HCT116 (cell line): ENCODE data around the gene RPL11. TPM values are rescaled to one million over a fixed set of nuclear protein-coding genes. Genes with fewer than 3 reads are reported as not detected.

ENCODE experiments used
- ATAC-seq: fragments of 200-7000 bp; cut with Tn5 transposase; 2 replicates; pipeline ENCODE4 v1.9.1; 2020; ENCODE audit warnings: mild to moderate bottlenecking, moderate library complexity
- BruUV-seq: library from RNA; stranded (reverse); fragments of 400-500 nt; replicated peaks from 2 replicates; lab custom pipeline; 2021; lab: Mats Ljungman, UMichigan
- CTCF ChIA-PET: fragments of 300-600 bp; sonication (Branson Sonifier 250); formaldehyde crosslinking; loops from one replicate; lab custom pipeline; 2021; ENCODE audit warnings: antibody characterized with exemption; lab: Charles Lee
- POLR2A ChIA-PET: fragments of 300-600, 350-600 bp; sonication (Branson Sonifier 250); formaldehyde crosslinking; loops from one replicate; lab custom pipeline; 2021; ENCODE audit warnings: antibody characterized with exemption; lab: Charles Lee
- RAD21 ChIA-PET, 2 experiments: fragments of 300-600 bp; sonication (Branson Sonifier 250); formaldehyde crosslinking; loops; one replicate each; lab custom pipeline; 2023; ENCODE audit warnings: low total read pairs in 2 of 2; ENCODE audit not compliant: uncharacterized antibody in 2 of 2, unreplicated experiment in 2 of 2, low non-redundant PET in 1 of 2; lab: Charles Lee
- DNase-seq: peaks from one replicate; pipeline ENCODE4 v3.0.0-alpha.2; 2010; ENCODE audit warnings: low read depth, low spot score
- H2AFZ ChIP-seq: fragments of 200-600 bp; shearing (Covaris generic), sonication (generic); 2 replicates; pipeline ENCODE4 v1.6.1; 2017; ENCODE audit warnings: low read depth, mixed run types, mixed read lengths, antibody characterized with exemption, low read length; ENCODE audit not compliant: poor library complexity, severe bottlenecking
- H3K27ac ChIP-seq: 2 replicates; pipeline ENCODE4 v1.5.1; 2012; ENCODE audit warnings: low read depth, low read length
- H3K27me3 ChIP-seq: fragments of 200-600 bp; sonication (generic); 2 replicates; pipeline ENCODE4 v1.6.1; 2016; ENCODE audit warnings: mixed run types, low read length, mixed read lengths; ENCODE audit not compliant: insufficient read depth
- H3K36me3 ChIP-seq, 2 experiments: fragments of 200-500 bp in 1 of 2; fragments of 200-600 bp in 1 of 2; sonication (Bioruptor generic) in 1 of 2; sonication (generic) in 1 of 2; 2 replicates each; pipeline versions ENCODE4 v1.5.1 to v1.6.1; 2014 to 2016; ENCODE audit warnings: low read length in 2 of 2, inconsistent platforms in 1 of 2, mixed read lengths in 1 of 2, mixed run types in 1 of 2; ENCODE audit not compliant: insufficient read depth in 2 of 2, control insufficient read depth in 1 of 2
- H3K4me1 ChIP-seq, 2 experiments: fragments of 200-600 bp in 1 of 2; sonication (generic) in 1 of 2; 2 replicates each; pipeline versions ENCODE4 v1.5.1 to v1.6.1; 2012 to 2017; ENCODE audit warnings: low read length in 2 of 2, inconsistent platforms in 1 of 2, mild to moderate bottlenecking in 1 of 2, mixed read lengths in 1 of 2, mixed run types in 1 of 2, moderate library complexity in 1 of 2; ENCODE audit not compliant: insufficient read depth in 2 of 2, control insufficient read depth in 1 of 2
- H3K4me2 ChIP-seq: fragments of 200-600 bp; sonication (generic); 2 replicates; pipeline ENCODE4 v1.6.1; 2017; ENCODE audit warnings: mixed run types, low read length, mixed read lengths
- H3K4me3 ChIP-seq, 2 experiments: fragments of 200-600 bp in 1 of 2; sonication (generic) in 1 of 2; replicated peaks in 1 of 2; 2 replicates each; pipeline ENCODE4 v1.5.1; 2011 to 2016; ENCODE audit warnings: low read length in 2 of 2, control low read depth in 1 of 2, low read depth in 1 of 2, mild to moderate bottlenecking in 1 of 2, mixed read lengths in 1 of 2, mixed run types in 1 of 2
- H3K79me2 ChIP-seq: fragments of 200-600 bp; sonication (generic); 2 replicates; pipeline ENCODE4 v1.6.1; 2017; ENCODE audit warnings: mild to moderate bottlenecking, mixed run types, low read length, moderate library complexity, mixed read lengths; ENCODE audit not compliant: insufficient read depth
- H3K9ac ChIP-seq: fragments of 200-600 bp; sonication (generic); 2 replicates; pipeline ENCODE4 v1.6.1; 2016; ENCODE audit warnings: low read length, mixed read lengths
- H3K9me2 ChIP-seq: fragments of 200-600 bp; sonication (generic), shearing (Covaris generic); 2 replicates; pipeline ENCODE4 v1.6.1; 2017; ENCODE audit warnings: mixed run types, mild to moderate bottlenecking, moderate library complexity; ENCODE audit not compliant: insufficient read depth
- H3K9me3 ChIP-seq, 2 experiments: fragments of 200-500 bp in 1 of 2; fragments of 200-600 bp in 1 of 2; sonication (Bioruptor generic) in 1 of 2; sonication (generic) in 1 of 2; 2 replicates each; pipeline ENCODE4 v1.6.1; 2014 to 2017; ENCODE audit warnings: low read length in 2 of 2, mixed read lengths in 2 of 2, inconsistent platforms in 1 of 2, low read depth in 1 of 2, mild to moderate bottlenecking in 1 of 2, mixed run types in 1 of 2, moderate library complexity in 1 of 2; ENCODE audit not compliant: control insufficient read depth in 1 of 2, insufficient read depth in 1 of 2
- H4K20me1 ChIP-seq: fragments of 200-600 bp; sonication (generic), shearing (Covaris generic); 2 replicates; pipeline ENCODE4 v1.6.1; 2017; ENCODE audit warnings: mixed run types, mild to moderate bottlenecking, moderate library complexity; ENCODE audit not compliant: insufficient read depth
- CBX3 ChIP-seq: IDR thresholded peaks from 2 replicates; pipeline ENCODE4 v1.6.1; 2012; ENCODE audit warnings: low read depth
- CEBPB ChIP-seq: IDR thresholded peaks from 2 replicates; pipeline ENCODE4 v1.6.1; 2012; ENCODE audit warnings: low read depth
- EGR1 ChIP-seq: IDR thresholded peaks from 2 replicates; pipeline ENCODE4 v1.6.1; 2012; ENCODE audit warnings: low read depth
- EZH2 ChIP-seq: fragments of 200-600 bp; sonication (generic); IDR thresholded peaks from 2 replicates; pipeline ENCODE4 v1.6.1; 2017; ENCODE audit warnings: antibody characterized with exemption, mixed run types
- EZH2phosphoT487 ChIP-seq: fragments of 200-600 bp; IDR thresholded peaks from 2 replicates; pipeline ENCODE4 v1.6.1; 2018; ENCODE audit warnings: antibody characterized with exemption, borderline replicate concordance
- FOSL1 ChIP-seq: IDR thresholded peaks from 2 replicates; pipeline ENCODE4 v1.6.1; 2012; ENCODE audit warnings: low read depth
- POLR2A ChIP-seq: IDR thresholded peaks from 2 replicates; pipeline ENCODE4 v1.7.0; 2011; ENCODE audit warnings: borderline replicate concordance; ENCODE audit not compliant: insufficient read depth, insufficient read length; ENCODE audit errors: extremely low read depth
- TCF7L2 ChIP-seq: IDR thresholded peaks from 2 replicates; pipeline ENCODE4 v1.7.0; 2011; ENCODE audit warnings: borderline replicate concordance, inconsistent platforms; ENCODE audit not compliant: insufficient read depth, insufficient read length; ENCODE audit errors: extremely low read depth
- YY1 ChIP-seq: IDR thresholded peaks from 2 replicates; pipeline ENCODE4 v1.6.1; 2011; ENCODE audit warnings: low read length, low read depth, moderate library complexity, mild to moderate bottlenecking; ENCODE audit not compliant: insufficient replicate concordance; ENCODE audit errors: extremely low read depth
- ZFX ChIP-seq: fragments of 450-650 bp; IDR thresholded peaks from 2 replicates; pipeline ENCODE4 v1.6.1; 2017
- ZNF274 ChIP-seq: fragments of 200-500 bp; sonication (Bioruptor generic); IDR thresholded peaks from 2 replicates; pipeline ENCODE4 v1.6.1; 2014; ENCODE audit warnings: mild to moderate bottlenecking, low read depth, low read length, inconsistent platforms
- intact Hi-C: fragments of 100-400 bp; cut with micrococcal nuclease; formaldehyde crosslinking; loops from 2 replicates; pipeline ENCODE4 v1.10.0; 2022
- total RNA-seq: library from RNA; stranded (reverse); gene quantifications from one replicate; pipeline ENCODE4 v1.2.1, GENCODE V29; 2021; ENCODE audit not compliant: unreplicated experiment
- TF ChIP-seq, protein P1 (sequence below): IDR thresholded peaks from 2 replicates; pipeline ENCODE4 v1.6.1; 2011; ENCODE audit warnings: mild to moderate bottlenecking, low read length, moderate library complexity; ENCODE audit not compliant: insufficient replicate concordance; ENCODE audit errors: extremely low read depth

RPL11 gene
- total RNA-seq, 1 experiment from 2014 or later, result 1,262 TPM

DNA sequence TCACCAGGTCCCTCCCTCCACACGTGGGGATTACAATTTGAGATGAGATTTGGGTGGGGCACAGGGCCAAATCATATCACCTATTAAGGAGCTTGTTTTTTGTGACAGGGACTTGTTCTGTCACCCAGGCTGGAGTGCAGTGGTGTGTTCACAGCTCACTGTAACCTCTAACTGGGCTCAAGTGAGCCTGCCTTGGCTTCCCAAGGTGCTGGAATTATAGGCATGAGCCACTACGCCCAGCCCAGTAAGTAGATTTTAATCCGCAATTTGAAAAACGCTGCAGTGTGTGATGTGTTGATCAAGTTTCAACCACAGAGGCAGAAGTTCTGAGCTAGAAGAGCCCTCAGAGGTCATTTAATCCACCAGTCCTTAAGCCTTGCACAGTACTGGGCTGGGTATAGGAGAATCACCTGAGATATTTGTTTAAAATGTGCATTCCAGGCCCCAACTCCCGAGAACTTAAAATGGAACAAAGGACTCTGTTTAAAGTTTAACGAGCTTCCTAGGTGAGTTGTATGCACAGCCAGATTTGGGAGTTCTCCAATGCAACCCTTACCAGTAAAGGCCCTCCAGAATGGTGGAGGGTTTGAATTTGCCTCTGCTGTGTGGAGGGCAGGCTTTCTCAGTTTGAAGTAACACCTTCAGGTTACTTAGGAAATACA lies 13.4 kb downstream of the RPL11 start (continued):
- TF ChIP-seq YY1 (no peak), ZFX (no peak), CBX3 (no peak), EZH2 (no peak), ZNF274 (no peak)

DNA sequence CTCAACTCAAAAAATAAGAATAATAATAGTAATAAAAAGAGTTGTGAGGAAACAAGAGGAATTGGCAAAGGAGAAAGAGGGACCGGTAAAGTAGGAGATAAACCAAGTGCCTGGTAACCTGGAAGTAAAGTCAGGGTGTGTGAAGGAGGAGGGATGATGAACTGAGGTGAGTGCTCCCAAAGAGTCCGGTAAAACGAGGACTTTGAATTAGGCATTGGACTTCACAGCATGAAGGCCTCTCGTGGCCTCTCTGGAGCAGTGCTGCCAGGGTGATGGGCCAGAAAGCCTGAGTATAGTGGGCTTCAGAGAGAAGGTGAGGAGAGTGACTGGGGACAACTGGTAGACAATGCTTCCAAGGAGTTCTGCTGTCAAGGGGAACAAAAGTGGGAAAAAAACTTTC lies 17.6 kb downstream of the RPL11 start:
- ChIA-PET POLR2A (no interaction called here), CTCF (no interaction called here), RAD21 (no interaction called here)
- Histone ChIP-seq H3K27me3 (no peaks in the 10 kb centered on the region), H3K27ac (no peak overlapping the region), H4K20me1 (no peaks in the 10 kb centered on the region), H3K9me2 (no peaks in the 10 kb centered on the region), H3K4me3 (no peak overlapping the region), H3K9ac (no peak overlapping the region), H3K4me2 (no peak overlapping the region), H3K4me1 (no peaks in the 10 kb centered on the region), H3K79me2 (peaks cover 34% of the 10 kb centered on the region), H2AFZ (no peak overlapping the region), H3K9me3 (no peaks in the 10 kb centered on the region), H3K36me3 (peaks cover 6 to 8% of the 10 kb centered on the region in 2 experiments; a peak in 3 of 4 replicates)
- ATAC-seq, result no peak
- TF ChIP-seq TCF7L2 (no peak), YY1 (no peak), POLR2A (no peak), EGR1 (no peak), FOSL1 (no peak), EZH2phosphoT487 (no peak), EZH2 (no peak), CEBPB (no peak), ZNF274 (no peak), ZFX (no peak)
- TF ChIP-seq, protein P1, sequence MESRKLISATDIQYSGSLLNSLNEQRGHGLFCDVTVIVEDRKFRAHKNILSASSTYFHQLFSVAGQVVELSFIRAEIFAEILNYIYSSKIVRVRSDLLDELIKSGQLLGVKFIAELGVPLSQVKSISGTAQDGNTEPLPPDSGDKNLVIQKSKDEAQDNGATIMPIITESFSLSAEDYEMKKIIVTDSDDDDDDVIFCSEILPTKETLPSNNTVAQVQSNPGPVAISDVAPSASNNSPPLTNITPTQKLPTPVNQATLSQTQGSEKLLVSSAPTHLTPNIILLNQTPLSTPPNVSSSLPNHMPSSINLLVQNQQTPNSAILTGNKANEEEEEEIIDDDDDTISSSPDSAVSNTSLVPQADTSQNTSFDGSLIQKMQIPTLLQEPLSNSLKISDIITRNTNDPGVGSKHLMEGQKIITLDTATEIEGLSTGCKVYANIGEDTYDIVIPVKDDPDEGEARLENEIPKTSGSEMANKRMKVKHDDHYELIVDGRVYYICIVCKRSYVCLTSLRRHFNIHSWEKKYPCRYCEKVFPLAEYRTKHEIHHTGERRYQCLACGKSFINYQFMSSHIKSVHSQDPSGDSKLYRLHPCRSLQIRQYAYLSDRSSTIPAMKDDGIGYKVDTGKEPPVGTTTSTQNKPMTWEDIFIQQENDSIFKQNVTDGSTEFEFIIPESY, result no peak
- BruUV-seq, result no TSS peak
- no peak for DNase-seq
- intact Hi-C loops, result no loop called here
